SH-SY5Y (cell line): Measurements from ENCODE around the gene ABCA7.

ENCODE experiments used
- GATA2 ChIP-seq: IDR thresholded peaks from 2 replicates; pipeline ENCODE4 v1.6.1; 2011; ENCODE audit warnings: mild to moderate bottlenecking, low read depth, low read length
- GATA3 ChIP-seq: IDR thresholded peaks from 2 replicates; pipeline ENCODE4 v1.6.1; 2011; ENCODE audit warnings: low read depth, mild to moderate bottlenecking, low read length, moderate library complexity

DNA sequence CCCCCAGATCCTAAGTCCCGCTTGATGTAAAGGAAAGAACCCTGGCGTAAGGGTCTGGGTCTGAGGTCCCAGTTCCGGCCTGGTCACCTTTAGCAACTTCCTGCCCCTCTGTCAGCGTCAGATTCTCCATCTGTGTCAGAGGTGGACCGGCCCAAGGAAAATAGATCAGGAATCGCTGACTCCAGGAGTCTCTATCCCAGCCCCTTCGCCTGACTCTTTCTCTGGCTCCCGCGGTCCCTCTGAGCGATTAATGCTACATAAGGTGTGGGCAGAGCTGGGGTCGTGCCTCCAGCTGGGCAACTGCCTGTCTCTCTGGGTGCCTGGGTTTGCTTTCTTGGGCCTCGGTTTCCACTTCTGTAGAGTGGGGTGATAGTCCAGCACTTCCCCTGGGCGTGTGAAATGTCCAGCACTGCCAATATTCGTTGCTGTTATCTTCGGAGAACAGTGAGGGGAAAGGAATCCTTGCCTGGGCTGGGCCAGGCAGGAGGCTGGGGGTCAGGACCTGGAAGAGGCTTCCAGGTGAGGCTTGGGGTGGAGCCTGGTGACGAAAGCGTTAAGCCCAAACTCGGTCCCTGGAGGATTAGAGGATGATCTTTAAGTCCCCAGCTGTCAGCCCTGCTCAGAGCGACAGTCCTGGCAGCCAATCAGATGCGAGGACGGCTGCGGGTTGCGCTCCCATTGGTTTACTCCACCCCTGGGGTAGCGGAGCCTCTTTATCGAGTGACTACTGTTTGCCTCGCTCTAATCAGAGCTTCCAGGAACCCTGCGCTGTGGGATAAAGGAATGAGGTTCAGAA is 767 bp downstream of the ABCA7 start:
- TF ChIP-seq GATA2, result no peak
- no peak for TF ChIP-seq GATA3
